CD4-positive, alpha-beta T cell treated with Interferon gamma for 1 hour (primary cell): ENCODE measurements around the gene SPECC1L.
"Not testable (repeated sequence)": the region's sequence is repeated elsewhere in the genome, so short reads cannot be mapped to it uniquely, and the experiment has no call there.

Experiments used
- DNase-seq: peaks from one replicate; pipeline ENCODE4 v3.0.0-alpha.2; 2020

SPECC1L gene

DNA sequence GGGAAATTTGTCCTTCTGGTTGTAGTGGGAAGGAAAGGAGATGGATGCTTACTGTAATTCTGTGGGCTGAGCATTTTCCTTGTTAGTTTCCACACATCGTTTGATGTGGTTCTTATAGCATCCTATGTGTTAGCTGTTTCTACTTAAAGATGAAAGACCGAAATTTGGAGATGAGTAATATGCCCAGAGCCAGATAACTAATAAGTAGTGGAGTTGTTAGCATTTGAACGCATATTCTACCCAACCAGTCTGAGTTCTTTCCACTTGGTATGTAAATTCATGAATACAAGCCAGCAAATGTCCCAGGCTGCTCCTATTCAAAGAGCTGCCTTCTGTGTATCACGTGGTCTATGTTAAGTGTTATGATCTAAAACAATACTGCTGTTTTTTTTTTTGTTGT, 14.6 kb downstream of the SPECC1L start:
- no peak for DNase-seq

DNA sequence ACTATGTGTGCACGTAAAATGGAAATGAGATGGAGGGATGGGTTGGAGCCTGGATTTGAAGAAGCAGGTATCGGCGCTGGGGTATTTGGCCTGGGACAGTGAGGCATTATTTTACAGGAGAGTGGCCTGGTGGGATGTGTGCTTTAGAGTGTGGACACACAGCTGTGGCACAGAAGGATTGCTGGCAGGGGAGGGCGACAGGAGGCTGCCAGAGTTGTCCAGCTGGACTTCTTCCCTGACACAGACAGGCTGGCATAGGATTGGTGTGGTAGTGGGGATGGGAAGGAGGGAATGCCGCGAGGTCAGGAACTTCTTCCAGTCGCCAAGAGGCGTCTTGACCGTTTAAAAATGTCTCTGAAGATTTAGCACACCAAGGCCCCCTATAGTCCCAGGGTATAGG, 16.6 kb downstream of the SPECC1L start:
- DNase-seq: not testable (repeated sequence)

DNA sequence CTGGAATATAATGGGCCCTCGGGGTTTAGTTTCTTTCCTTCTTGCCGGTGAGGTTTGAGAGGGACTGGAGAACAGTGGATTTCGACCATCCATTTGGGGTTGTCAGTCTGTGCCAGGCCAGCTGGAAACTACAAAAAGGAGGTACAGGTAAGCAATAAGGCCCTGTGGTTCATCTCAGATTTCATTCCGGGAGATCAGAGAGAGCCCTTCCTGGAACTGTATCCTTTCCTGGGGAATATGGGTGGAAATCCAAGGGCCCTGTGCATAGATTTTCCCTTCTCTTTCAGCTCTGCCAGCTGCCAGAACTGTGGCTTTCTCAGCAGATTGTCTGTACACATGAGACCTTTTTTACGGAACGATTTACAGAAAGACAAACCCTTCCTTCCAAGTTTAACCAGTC, 17.2 kb downstream of the SPECC1L start:
- DNase-seq: not testable (repeated sequence)

DNA sequence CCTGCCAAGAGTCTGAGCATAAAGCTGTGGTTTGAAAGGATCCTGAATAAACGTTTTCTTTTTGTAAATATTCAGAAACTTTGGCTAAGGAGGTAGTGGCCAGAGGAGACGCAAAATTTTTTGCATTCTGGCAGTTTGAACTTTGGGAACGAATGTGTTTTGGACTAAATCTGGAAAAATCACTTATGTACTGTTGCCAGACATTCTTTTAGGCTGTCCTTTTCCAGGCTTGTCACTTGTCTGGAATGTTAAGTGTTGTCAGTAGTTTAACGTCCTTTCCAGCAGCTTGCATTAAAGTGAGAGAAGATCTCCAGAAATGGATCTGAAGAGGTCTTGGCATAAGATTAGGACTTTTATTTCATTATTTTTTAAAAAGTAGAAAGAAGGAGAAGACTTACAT, 18.5 kb downstream of the SPECC1L start:
- no peak for DNase-seq

DNA sequence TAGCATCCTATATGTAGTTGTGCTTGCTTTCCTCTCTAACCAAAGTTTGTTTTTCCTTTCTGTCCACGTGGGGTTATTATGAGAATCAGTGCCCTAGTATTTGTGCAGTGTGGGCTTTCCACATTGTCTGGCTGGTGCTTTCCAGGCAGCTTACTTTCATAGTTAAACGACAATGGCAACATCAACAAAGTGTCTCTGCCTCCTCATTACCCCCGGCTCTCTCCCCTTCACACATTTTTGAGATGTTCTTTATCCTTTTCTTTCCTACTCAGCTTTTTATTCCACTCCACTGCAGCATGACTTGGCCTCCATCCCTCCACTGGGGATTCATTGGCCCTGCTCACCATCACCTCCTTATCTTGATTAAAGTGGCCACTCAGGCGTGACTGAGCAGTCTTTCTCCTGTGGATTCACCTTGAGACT, 19.1 kb downstream of the SPECC1L start:
- no peak for DNase-seq

DNA sequence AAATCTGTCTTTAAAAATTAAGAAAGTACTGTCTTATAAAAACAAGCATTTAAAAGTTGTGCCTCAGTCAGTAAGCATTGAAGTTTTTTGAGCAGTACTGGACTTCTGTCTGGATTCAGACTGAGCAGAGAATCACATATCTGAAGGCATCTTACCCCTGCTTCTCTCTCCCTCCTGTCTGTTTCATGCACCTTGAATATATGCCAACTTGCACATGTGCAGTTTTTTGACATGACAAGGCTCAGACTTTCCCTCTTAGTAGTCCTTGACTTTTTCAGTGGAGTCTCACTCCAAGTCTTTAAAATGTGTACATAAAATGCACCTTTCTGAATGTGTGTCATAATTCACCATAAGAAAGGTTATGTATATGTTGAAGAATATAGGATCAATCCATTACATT, 19.8 kb downstream of the SPECC1L start:
- no peak for DNase-seq

DNA sequence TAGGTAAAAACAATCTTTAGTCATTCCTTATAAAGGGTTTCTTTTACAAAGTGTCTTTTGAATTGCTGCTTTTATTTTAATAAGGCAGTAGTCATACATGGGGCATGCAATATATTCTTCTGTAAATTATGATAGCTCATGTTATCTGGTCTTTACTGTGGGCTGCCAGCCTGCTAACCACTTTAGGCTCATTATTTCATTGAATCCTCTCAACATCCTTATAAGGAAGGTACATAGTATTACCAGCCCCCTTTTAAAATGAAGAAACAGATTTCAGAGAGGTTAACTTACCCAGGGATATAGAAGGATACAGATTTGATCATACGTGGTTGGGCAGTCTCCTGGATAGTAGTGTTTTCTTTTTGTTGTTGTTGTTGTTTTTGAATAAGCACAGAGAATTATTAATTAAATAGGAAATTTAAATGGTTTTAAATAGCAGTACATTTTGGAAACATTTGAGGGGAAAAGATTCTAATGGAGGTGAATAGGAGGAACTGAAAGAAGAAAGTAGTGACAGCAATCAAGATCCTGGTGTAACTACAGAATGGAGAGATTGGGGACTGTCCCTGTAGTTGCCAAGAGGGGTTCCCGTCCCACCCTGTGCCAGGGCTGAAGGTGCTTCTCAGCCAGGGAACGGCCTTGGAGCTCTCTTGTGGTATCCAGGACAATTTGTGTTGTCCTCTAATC, 21.0 kb downstream of the SPECC1L start:
- no peak for DNase-seq

DNA sequence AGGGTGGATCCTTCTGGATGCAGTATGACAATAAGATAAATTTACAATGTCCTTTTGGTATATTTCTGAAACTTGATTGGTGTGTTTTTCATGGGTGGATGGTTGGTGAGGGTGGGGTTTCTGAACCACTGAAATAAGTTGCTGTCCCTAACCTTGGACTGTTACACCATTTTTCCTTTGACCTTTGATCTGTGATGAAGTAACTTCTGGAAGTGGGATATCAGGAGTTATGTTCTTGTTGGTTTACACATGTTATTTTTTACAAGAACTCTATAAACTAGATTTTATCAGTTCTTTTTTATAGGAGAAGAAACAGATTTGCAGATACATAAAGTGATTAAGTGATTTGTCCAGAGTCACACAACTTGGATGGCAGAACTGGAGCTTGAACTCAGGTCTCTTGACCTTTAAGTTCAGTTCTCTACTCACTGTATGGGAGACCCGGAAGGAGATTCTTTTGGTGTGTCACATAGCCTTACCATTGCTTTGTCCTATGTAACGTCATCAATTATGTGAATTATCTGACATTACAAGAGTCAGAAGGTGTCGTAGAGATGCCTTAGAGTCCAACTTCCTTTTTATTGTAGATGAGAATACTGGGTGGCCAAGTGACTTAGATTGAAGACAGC, 21.7 kb downstream of the SPECC1L start:
- not testable (repeated sequence) for DNase-seq

DNA sequence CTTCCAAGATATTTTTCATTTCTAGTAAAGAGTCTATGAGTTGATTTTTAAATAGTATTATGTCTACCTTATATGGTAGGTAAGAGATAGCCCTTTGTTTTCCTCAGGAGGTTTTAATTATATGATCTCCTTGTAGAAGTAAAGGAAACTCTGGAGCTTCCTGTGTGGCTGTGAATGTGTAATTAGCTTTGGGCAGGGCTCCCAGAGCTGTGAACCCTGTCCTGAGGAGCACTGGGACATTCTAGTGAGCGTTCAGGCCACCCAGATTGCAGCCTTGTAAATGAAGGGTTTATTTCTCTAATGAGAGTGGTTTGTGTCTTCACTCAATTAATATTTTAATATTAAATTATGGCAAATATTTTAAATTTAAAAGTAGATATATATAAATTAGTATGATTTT, 24.3 kb downstream of the SPECC1L start:
- DNase-seq: not testable (repeated sequence)

DNA sequence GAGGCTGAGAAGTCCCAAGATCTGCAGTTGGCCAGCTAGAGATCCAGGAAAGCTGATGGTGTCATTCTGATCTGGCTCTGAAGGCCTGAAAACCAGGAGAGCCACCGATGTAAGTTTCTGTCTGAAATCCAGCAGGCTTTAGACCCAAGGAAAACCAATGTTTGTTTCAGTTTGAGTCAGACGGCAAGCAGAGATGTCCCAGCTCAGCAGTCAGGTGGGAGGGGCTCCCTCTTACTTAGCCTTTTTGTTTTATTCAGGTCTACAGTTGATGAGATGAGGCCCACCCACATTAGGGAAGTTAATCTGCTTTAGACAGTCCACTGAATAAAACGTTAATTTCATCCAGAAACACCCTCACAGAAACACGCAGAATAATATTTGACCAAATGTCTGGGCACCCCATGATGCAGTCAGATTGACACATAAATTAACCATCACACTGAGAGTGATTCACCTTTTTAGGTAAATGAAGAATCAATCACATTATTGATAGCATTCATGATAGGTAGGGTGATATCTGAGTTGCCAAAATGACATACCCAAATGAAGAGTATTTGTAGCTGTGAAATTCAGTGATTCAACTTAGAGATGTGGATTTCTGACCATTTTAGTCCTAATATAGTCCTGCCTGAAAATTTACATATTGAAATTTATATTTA, 28.0 kb downstream of the SPECC1L start:
- DNase-seq: not testable (repeated sequence)

DNA sequence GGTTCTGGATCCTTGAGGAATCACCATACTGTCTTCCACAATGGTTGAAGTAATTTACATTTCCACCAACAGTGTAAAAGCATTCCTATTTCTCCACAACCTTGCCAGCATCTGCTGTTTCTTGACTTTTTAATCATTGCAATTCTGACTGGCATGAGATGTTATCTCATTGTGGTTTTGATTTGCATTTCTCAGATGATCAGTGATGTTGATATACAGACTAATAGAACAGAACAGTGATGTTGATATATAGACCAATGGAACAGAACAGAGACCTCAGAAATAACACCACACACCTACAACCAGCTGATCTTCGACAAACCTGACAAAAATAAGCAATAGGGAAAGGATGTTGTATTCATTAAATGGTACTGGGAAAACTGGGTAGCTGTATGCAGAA, 29.9 kb downstream of the SPECC1L start:
- DNase-seq: not testable (repeated sequence)

DNA sequence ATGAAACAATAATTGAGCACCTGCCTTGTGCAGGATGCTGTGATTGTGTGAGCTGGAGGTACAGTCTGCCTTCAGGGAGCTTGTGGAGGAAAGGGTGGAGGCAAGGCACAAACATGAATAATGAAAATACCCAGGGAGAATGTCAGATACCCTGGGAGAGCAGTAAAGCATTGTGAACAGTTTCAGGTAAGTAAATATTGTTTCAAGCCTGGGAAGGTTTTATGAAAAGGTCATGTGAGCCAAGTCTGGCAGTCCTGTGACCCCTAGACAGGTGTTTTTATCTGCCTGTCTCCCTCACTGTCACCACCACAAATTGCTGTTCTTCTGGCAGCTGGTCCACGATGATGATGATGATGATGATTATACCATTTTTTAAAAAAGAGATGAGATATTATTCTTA, 32.0 kb downstream of the SPECC1L start:
- DNase-seq: no peak

DNA sequence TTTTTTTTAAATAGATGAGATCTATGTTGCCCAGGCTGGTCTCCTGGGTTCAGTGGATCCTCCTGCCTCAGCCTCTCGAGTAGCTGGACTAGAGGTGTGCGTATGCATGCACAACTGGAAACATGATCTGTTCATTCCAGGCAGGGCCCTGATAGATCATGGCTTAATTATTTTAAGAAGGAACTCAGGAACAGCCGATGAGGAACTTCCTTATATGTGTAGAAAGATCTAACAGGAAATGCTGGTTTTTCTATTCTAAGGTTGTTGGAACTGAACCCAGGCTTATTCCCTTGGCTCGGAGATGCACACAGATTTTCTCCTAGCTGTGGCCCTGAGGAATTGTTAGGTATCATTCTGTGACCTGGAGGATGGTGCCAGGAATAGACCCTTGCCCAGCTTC, 32.4 kb downstream of the SPECC1L start:
- DNase-seq: no peak

DNA sequence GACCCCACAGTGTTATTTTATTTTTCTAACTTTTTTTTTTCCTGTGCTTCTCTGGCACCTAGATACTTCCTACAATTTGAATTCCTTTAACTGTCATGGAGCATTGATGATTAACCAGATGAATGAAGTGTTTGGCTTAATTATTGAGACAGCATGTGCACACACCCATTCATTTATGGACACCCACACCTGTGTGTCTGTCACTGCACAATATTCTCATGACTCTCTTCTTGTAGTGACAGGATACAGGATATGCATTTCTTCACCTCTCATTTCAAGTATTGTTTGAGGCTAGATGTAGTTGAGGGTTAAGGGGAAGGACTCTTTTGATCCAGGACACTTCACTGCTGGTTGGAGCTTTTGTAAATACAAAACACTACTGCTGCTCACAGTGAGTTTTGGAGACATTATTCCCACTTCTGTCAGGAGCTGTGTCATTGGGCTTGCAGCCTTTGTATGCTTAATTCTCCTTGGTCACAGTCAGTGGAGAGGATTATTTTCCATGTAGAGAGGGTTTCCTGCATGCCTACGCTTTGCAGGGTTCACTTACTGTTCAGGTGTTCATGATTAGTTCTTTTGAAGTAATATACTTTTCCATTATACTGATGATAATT, 33.5 kb downstream of the SPECC1L start:
- DNase-seq: no peak

DNA sequence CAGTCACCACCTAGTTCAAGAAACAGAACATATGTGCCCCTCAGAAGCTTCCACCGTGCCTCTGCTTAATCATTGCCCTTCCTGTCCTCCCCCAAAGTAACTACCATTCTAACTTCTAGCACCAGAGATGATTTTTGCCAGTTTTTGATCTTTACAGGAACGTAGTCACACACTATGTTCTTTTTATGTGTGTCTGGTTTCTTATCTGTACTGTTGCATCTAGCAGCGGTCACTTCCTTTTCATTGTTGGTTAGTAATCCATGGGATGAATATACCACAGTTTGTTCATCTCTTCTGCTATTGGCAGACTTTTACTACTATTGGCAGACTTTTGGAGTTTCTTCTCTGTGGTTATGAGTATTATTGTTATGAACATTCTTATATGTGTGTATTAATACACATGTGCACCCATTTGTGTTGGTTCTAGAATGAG, 34.6 kb downstream of the SPECC1L start:
- DNase-seq: no peak

DNA sequence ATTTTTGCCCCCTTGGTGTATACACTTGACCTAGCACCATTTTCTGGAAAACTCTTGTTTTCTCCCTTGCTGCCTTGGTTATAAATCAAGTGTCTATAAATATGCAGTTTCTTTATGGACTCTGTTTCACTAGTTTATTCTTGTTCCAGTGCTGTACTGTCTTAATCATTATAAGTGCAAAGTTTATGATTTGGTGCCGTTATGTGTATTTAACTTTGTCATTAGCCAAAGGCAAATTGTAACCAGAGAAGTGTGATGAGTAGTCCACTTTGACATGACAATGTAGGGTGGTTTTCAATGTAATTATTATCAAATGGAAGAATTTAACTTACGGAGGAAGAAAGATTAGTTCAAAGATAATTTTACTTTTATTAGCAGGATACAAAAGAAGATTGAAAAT, 40.3 kb downstream of the SPECC1L start:
- no peak for DNase-seq

DNA sequence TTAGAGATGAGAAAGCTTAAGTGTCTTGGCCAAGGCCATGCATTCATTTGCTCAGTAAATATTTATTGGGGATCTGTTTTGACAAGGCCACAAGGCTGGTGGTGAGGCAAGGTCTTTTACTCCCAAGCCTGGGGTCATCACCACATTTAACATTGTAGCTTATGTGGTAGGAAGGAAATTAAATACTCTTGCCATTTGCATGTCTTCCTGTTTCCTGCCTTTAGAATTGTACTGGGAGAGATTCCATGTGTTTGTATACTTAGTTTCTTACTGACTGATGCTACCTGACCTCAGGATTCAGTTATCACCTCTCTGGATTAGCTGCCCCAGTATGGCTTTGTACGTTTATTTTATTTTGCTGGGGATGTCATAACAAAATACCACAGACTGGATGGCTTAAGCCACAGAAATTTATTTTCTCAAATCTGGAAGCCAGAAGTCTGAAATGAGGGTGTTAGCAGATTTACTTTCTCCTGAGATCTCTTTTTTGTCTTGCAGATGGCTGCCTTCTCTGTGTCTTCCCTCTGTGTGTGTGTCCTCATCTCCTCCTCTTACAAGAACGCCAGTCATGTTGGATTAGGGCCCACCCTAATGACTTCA, 44.8 kb downstream of the SPECC1L start:
- no peak for DNase-seq

DNA sequence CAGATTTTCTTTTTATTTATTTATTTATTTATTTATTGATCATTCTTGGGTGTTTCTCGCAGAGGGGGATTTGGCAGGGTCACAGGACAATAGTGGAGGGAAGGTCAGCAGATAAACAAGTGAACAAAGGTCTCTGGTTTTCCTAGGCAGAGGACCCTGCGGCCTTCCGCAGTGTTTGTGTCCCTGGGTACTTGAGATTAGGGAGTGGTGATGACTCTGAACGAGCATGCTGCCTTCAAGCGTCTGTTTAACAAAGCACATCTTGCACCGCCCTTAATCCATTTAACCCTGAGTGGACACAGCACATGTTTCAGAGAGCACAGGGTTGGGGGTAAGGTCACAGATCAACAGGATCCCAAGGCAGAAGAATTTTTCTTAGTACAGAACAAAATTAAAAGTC, 45.6 kb downstream of the SPECC1L start:
- not testable (repeated sequence) for DNase-seq

DNA sequence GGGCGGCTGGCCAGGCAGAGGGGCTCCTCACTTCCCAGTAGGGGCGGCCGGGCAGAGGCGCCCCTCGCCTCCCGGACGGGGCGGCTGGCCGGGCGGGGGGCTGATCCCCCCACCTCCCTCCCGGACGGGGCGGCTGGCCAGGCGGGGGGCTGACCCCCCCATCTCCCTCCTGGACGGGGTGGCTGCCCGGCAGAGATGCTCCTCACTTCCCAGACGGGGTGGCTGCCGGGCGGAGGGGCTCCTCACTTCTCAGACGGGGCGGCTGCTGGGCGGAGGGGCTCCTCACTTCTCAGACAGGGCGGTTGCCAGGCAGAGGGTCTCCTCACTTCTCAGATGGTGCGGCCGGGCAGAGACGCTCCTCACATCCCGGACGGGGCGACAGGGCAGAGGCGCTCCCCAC, 46.9 kb downstream of the SPECC1L start:
- not testable (repeated sequence) for DNase-seq

DNA sequence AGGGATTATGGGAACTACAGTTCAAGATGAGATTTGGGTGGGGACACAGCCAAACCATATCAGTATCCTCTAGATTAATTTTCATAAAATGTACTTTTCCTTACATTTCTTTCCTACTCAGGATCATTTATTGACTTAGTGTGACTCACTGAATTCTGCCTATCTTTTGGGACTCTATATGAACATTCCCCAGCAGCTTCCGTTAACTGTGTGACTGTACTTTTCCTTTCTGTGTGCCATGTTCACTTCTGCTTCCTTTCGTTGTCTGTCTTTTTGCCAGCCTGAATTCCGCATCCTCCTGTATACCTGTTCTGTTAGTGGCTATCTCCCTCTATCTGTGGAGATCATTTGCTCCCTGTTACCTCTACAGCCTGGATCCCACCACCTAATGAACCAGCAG, 48.8 kb downstream of the SPECC1L start:
- no peak for DNase-seq

DNA sequence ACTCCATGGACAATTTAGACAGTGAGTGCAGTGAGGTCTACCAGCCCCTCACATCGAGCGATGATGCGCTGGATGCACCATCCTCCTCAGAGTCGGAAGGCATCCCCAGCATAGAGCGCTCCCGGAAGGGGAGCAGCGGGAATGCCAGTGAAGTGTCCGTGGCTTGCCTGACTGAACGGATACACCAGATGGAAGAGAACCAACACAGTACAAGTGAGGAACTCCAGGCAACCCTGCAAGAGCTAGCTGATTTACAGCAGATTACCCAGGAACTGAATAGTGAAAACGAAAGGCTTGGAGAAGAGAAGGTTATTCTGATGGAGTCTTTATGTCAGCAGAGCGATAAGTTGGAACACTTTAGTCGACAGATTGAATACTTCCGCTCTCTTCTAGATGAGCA, 51.4 kb downstream of the SPECC1L start:
- DNase-seq: no peak

DNA sequence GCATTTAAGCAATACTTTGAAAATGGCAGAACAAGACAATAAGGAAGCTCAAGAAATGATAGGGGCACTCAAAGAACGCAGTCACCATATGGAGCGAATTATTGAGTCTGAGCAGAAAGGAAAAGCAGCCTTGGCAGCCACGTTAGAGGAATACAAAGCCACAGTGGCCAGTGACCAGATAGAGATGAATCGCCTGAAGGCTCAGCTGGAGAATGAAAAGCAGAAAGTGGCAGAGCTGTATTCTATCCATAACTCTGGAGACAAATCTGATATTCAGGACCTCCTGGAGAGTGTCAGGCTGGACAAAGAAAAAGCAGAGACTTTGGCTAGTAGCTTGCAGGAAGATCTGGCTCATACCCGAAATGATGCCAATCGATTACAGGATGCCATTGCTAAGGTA, 51.9 kb downstream of the SPECC1L start:
- no peak for DNase-seq

DNA sequence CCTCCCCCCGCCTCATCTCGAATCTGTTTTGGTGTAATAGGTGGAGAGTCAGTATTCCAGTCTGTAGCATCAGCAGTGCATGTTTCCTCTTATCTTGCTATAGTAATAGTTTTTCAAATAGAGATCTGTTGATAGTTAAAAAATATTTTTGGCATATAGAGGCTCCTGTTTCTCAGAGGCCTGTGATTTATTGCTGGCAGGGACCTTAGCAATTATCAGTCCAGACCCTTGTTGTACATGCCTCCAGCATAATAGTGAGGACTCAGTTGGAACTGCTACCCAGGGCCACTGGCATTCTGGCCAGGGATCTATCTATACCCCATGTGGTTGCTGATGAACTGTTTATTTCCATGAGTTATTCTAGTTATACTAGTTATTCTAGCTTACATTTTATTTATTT, 52.6 kb downstream of the SPECC1L start:
- DNase-seq: no peak
